Body of pancreas (tissue), 4 donors: ENCODE results near the gene LOXL3. TPM values are rescaled to one million over a fixed set of nuclear protein-coding genes. Genes with fewer than 3 reads are reported as not detected.

ENCODE experiments used
- ATAC-seq: fragments of 150-250 bp; one replicate; pipeline ENCODE4 v1.9.1; 2016
- DNase-seq, 4 donors: peaks; one replicate each; pipeline ENCODE4 v3.0.0-alpha.2; 2019
- H3K27ac ChIP-seq, 4 donors: fragments of 200-600 bp; sonication (generic); 1 replicate in 3 of 4; 2 replicates in 1 of 4; pipeline versions ENCODE4 v1.5.1 to v1.6.1; 2016 to 2019; ENCODE audit warnings: mild to moderate bottlenecking in 1 of 4, mixed read lengths in 1 of 4, moderate library complexity in 1 of 4
- H3K27me3 ChIP-seq, 2 donors: fragments of 200-600 bp; sonication (generic); one replicate each; pipeline ENCODE4 v1.6.0; 2016; ENCODE audit warnings: mild to moderate bottlenecking in 1 of 2
- H3K36me3 ChIP-seq, 2 donors: fragments of 200-600 bp; sonication (generic); replicated peaks in 1 of 2; 2 replicates each; pipeline ENCODE4 v1.5.1; 2016; ENCODE audit warnings: low read depth in 2 of 2; ENCODE audit not compliant: insufficient read depth in 1 of 2
- H3K4me1 ChIP-seq: fragments of 200-600 bp; sonication (generic); one replicate; pipeline ENCODE4 v1.6.0; 2016
- H3K4me3 ChIP-seq, 2 donors: fragments of 200-600 bp; sonication (generic); 1 replicate in 1 of 2; 2 replicates in 1 of 2; pipeline ENCODE4 v1.5.1; 2016 to 2019
- H3K9me3 ChIP-seq, 3 donors: fragments of 200-600 bp; sonication (generic); 1 replicate in 2 of 3; 2 replicates in 1 of 3; pipeline ENCODE4 v1.5.1; 2016
- POLR2A ChIP-seq, 3 donors: fragments of 450-650 bp; IDR thresholded peaks; one replicate each; pipeline ENCODE4 v1.6.1; 2016; ENCODE audit warnings: antibody characterized with exemption in 3 of 3, mild to moderate bottlenecking in 2 of 3
- WGBS, 2 donors: methylation state at CpG; one replicate each; pipeline ENCODE4 v1.1.5; 2017; 5-methylcytosine and 5-hydroxymethylcytosine counted together
- intact Hi-C: fragments of 100-400 bp; cut with DNase I; formaldehyde crosslinking; loops from one replicate; pipeline ENCODE4 v1.15.1; 2023
- total RNA-seq, 2 donors: library from RNA; depleted of rRNA; stranded (reverse); fragments of >200 nt; gene quantifications; one replicate each; pipeline ENCODE4 v1.1.0, GENCODE V29; 2016
- TF ChIP-seq, protein P1 (sequence below), 7 experiments: fragments of 450-650 bp in 4 of 7; fragments of 200-600 bp in 3 of 7; sonication (generic) in 3 of 7; IDR thresholded peaks; one replicate each; pipeline ENCODE4 v1.5.1; 2016 to 2019; ENCODE audit warnings: antibody characterized with exemption in 7 of 7

Gene LOXL3
- total RNA-seq, 2 donors from 2014 or later, result 0.33 to 3.1 TPM

DNA sequence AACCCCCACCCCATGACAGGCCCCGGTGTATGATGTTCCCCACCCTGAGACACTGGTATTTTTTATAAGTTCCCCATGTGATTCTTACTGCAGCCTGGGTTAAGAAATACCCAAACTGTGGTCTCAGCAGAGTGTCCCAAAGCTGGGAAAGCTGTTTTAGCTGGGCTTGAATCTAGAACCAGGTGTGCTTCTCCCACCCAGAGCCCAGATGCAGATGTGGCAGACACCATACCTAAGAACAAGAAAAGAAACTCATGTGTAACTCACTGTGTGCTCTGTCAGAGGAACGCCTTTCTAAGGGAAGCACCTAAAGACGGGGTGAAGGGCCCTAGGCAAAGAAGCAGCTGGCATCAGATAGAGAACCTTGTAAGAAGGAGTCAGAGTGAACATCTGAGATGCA, 24.7 kb upstream of the LOXL3 start:
- H3K27ac ChIP-seq, result no peak overlapping the region
- no peaks in the 10 kb centered on the region for H3K9me3 ChIP-seq
- no peak for TF ChIP-seq POLR2A (IDR thresholded peaks at IDR 0.05)
- TF ChIP-seq, protein P1, sequence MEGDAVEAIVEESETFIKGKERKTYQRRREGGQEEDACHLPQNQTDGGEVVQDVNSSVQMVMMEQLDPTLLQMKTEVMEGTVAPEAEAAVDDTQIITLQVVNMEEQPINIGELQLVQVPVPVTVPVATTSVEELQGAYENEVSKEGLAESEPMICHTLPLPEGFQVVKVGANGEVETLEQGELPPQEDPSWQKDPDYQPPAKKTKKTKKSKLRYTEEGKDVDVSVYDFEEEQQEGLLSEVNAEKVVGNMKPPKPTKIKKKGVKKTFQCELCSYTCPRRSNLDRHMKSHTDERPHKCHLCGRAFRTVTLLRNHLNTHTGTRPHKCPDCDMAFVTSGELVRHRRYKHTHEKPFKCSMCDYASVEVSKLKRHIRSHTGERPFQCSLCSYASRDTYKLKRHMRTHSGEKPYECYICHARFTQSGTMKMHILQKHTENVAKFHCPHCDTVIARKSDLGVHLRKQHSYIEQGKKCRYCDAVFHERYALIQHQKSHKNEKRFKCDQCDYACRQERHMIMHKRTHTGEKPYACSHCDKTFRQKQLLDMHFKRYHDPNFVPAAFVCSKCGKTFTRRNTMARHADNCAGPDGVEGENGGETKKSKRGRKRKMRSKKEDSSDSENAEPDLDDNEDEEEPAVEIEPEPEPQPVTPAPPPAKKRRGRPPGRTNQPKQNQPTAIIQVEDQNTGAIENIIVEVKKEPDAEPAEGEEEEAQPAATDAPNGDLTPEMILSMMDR (IDR thresholded peaks at IDR 0.05), result no peak
- intact Hi-C loops, result loop anchor here (5.0 kb wide), 1 partner anchor 91 kb away; no protein-coding TSS in a partner anchor
- H3K4me3 ChIP-seq, result no peak overlapping the region
- no peaks in the 10 kb centered on the region for H3K27me3 ChIP-seq
- no peaks in the 10 kb centered on the region for H3K4me1 ChIP-seq
- 74 to 78% methylated on average over 3 of the region's 3 CpGs for WGBS, 2 donors
- DNase-seq (no peak), ATAC-seq (no peak)
- no peaks in the 10 kb centered on the region for H3K36me3 ChIP-seq

DNA sequence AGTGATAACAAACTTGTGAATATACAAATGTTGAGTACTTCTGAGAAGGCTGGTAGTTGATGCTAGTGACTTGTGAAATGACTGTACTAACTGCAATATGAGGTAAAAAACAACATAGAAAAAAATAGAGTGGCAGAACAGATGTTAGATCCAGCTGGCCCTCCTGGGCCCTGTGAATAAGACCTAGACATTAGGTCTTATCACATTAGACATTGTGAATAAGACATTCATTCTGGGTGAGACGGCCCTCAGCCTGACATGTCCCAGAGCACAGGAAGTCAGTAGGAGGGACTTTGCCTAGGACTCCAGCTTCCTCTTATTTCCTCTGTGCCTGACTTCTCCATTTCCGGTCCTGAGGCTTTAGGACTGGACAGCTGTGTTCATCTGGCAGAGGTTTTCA, 23.7 kb upstream of the LOXL3 start:
- H3K27me3 ChIP-seq, result no peaks in the 10 kb centered on the region
- no peaks in the 10 kb centered on the region for H3K4me1 ChIP-seq
- WGBS, 2 donors, result 50 to 65% methylated on average over 2 of the region's 2 CpGs
- DNase-seq (peak in 1 of 4 donors; percentile 50), ATAC-seq (peak; percentile 40)
- H3K4me3 ChIP-seq, result no peak overlapping the region
- intact Hi-C loops, result loop anchor here (5.0 kb wide), 1 partner anchor 90 kb away; no protein-coding TSS in a partner anchor
- peak overlapping the region in 1 of 4 donors; percentile 54 for H3K27ac ChIP-seq
- TF ChIP-seq, protein P1 (IDR thresholded peaks at IDR 0.05), result no peak
- TF ChIP-seq POLR2A (IDR thresholded peaks at IDR 0.05), result no peak
- H3K36me3 ChIP-seq, result no peaks in the 10 kb centered on the region
- H3K9me3 ChIP-seq, result no peaks in the 10 kb centered on the region

DNA sequence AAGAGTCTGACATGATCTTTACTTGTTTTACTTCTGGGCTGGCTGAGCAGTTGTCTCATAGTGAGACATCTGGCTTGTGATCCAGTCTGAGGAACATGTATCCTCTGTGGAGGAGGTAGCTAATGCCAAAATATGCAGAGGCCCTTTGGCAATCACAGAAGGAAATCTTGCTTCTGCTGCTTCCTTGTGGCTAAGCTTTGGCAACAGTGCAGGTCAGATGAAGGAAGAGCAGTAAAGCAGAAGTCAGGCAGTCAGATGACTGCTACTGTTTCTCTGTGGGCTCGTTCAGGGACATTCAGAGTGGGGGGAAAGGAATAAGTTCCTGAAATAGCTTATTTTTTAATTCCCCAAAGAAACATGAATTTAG, 23.1 kb upstream of the LOXL3 start:
- H3K4me1 ChIP-seq, result no peaks in the 10 kb centered on the region
- H3K27me3 ChIP-seq, result no peaks in the 10 kb centered on the region
- peak; percentile 63 for ATAC-seq
- peak in 1 of 3 donors; percentile 17 for TF ChIP-seq POLR2A (IDR thresholded peaks at IDR 0.05)
- TF ChIP-seq, protein P1 (IDR thresholded peaks at IDR 0.05), result no peak
- H3K9me3 ChIP-seq, result no peaks in the 10 kb centered on the region
- intact Hi-C loops, result loop anchor here (5.0 kb wide), 1 partner anchor 90 kb away; no protein-coding TSS in a partner anchor
- 28 to 33% methylated on average over 1 of the region's 1 CpG for WGBS, 2 donors
- DNase-seq, result peak in 2 of 4 donors; percentile 29 to 76
- H3K36me3 ChIP-seq, result no peaks in the 10 kb centered on the region
- H3K27ac ChIP-seq, result peak overlapping the region in 1 of 4 donors; percentile 54
- H3K4me3 ChIP-seq, result no peak overlapping the region

DNA sequence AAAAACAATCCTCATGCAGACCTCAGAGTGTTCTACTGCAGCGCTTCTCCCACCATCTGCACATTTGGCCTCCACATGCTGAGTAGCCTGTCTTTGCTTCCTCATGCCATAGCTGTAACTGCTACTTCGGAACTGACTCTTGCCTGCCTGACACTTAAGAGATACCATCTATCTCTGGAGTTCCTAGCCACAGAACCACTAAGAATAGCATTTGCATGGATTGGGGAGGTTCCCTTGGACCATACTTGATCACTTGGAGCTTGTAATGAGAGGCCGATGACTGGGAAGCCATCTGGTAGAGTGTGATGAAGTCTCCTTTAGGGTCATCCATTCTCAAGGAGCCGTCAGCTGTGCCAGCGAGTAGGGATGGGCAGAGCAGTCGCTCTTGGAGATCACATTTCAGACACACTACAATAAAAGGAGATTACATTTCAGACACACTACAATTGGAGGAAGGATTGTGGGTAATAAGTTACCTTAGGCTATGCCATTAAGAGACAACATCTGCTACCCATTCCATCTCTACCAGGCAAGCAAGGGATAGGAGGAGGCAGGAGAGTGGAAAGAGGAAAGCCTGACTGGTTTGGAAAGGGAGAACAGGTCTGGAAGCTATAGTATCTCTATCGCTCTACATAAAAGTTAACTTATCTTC, 22.6 kb upstream of the LOXL3 start:
- DNase-seq (no peak), ATAC-seq (no peak)
- no peaks in the 10 kb centered on the region for H3K27me3 ChIP-seq
- H3K4me3 ChIP-seq, result no peak overlapping the region
- H3K27ac ChIP-seq, result peak overlapping the region in 1 of 4 donors; percentile 19
- no peaks in the 10 kb centered on the region for H3K36me3 ChIP-seq
- no peaks in the 10 kb centered on the region for H3K4me1 ChIP-seq
- H3K9me3 ChIP-seq, result no peaks in the 10 kb centered on the region
- intact Hi-C loops, result loop anchor here (5.0 kb wide), 1 partner anchor 89 kb away; no protein-coding TSS in a partner anchor
- TF ChIP-seq POLR2A (IDR thresholded peaks at IDR 0.05), result no peak
- TF ChIP-seq, protein P1 (IDR thresholded peaks at IDR 0.05), result no peak
- WGBS, 2 donors, result 72 to 85% methylated on average over 7 of the region's 7 CpGs

DNA sequence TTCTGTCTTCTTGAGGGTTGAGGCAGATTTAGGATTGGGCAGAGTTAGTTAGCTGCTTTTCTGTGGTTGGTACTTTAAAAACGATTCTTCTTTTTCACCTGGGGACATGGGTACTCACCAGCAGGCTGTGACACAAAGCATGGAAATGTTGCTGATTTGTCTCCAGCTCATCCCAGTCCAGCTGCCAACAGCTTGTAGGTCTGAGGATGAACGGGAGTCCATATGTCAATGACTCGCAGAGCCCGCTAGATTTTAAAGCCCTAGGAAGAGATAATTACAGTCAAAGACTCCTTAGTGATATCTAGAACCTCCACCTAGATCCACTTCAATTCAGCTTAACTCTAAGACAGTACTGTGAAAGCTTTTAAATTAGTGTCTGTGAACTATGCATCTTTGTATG, 21.6 kb upstream of the LOXL3 start:
- Histone ChIP-seq H3K27me3 (no peaks in the 10 kb centered on the region), H3K27ac (no peak overlapping the region), H3K36me3 (no peaks in the 10 kb centered on the region), H3K4me1 (no peaks in the 10 kb centered on the region), H3K9me3 (no peaks in the 10 kb centered on the region), H3K4me3 (no peak overlapping the region)
- intact Hi-C loops, result loop anchor here (5.0 kb wide), 1 partner anchor 88 kb away; no protein-coding TSS in a partner anchor
- TF ChIP-seq POLR2A (IDR thresholded peaks at IDR 0.05), result no peak
- TF ChIP-seq, protein P1 (IDR thresholded peaks at IDR 0.05), result no peak
- ATAC-seq (no peak), DNase-seq (no peak)
- WGBS, 2 donors, result 75 to 76% methylated on average over 4 of the region's 4 CpGs
